Left cardiac atrium (tissue), 4 donors: ENCODE data around the gene SCML2. TPM values are rescaled to one million over a fixed set of nuclear protein-coding genes. Genes with fewer than 3 reads are reported as not detected.
A peak's percentile ranks its signal among the peaks of the same experiment; 100 is the strongest.
"Not testable (repeated sequence)": the region's sequence is repeated elsewhere in the genome, so short reads cannot be mapped to it uniquely, and the experiment has no call there.

Experiments
- ATAC-seq, 2 donors: fragments of 200-7000 bp; cut with Tn5 transposase; one replicate each; pipeline ENCODE4 v1.9.1; 2020; ENCODE audit warnings: mild to moderate bottlenecking in 2 of 2, moderate library complexity in 2 of 2
- DNase-seq: peaks from one replicate; pipeline ENCODE4 v3.0.0-alpha.2; 2020
- intact Hi-C, 2 donors: fragments of 100-400 bp; cut with DNase I; formaldehyde crosslinking; loops; one replicate each; pipeline versions ENCODE4 v1.14.1 to v1.15.1; 2022 to 2023
- long read RNA-seq: library from polyadenylated mRNA; unstranded; transcript quantifications from one replicate; pipeline ENCODE4 v2.0.0, GENCODE V29; 2021
- total RNA-seq, 2 donors: library from RNA; stranded (reverse); fragmentation: NEBNext Ultra II Directional; extraction: Animal tissue kit (Norgen Biotek cat#: 25700); gene quantifications; one replicate each; pipeline ENCODE4 v1.2.1, GENCODE V29; 2021
- donor health status: DM: no; HTN: yes; CAD: no.
- donor health status: DM: no; HTN: yes; CAD: no; lungs with severe emphysema.
- donor health status: DM: yes; HTN: yes; CAD: no.
- donor health status: Dilated cardiomyopathy.

Gene SCML2
- total RNA-seq, result 1 to 10 TPM; 1.5 to 1.8 TPM
- long read RNA-seq, partial matches to known transcripts, result 0 of 1 reads
- long read RNA-seq, other reads (novel, unspliced or antisense), result 1 of 1 reads

DNA sequence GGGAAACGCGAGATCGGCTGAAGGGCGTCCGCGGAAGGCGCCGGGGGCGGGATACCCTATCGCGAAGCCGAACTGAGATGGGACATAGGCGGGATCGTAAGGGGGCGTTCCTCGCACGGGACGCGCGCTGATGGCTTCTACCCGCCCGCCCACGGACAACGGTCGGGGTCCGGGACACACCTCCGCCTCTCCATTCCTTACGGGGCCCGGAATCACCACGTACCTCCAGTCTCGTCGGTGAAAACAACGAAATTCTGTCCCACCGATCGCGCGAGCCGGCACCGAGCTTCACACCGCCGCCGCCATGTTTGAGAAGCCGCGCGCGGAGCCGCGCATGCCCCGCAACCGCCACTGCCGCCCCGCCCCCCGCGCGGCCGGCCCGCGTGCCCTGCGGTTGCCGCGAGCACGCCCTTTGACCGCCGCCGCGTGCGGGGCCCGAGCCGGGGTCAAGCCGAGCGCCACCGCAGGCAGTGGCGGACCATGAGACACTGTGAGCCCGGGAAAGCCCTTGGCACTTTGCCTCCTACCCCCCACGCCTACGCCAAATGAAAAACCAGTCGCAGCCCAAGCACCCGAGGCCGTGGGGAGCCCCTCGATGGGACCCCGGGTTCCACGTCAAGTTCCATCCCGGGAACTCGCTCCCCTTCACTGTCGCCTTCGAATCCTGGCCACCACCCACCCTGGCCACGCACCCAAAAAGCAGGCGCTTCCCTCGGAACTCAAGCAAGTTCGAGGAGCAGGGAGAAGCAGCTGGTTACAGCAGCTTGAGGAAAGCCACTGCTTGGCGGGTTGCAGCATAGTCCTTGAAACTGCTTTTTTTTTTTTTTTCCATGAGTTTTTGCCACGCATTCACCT lies at the start of gene SCML2:
Gene SCML2 (minus strand): TSS at position 320 of the 855 bp plus-strand sequence. CDS start 20,617 bp downstream, outside the sequence.
- DNase-seq (peak; percentile 36), ATAC-seq (peak; percentile 88 to 92)
- intact Hi-C loops, result no loop called here

DNA sequence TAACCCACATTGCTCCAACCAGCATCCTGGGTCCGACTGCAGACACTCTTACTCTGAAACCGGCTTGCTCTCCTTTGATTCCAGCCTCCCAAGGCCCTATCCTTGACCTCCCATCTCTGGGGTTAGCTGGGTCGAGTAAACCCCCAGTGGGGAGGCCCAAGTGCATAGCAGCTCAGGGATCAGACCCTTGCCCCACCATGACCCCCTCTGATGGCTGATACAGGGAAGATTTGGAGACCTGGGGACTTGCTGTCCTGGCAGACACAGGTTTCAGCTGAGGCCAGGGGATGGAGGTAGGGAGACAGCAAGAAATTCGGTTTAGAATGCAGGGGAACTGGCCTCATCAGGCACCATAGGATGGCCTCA lies 47.3 kb upstream of the SCML2 start:
- no peak for DNase-seq
- no peak for ATAC-seq
- intact Hi-C loops, result loop anchor here in 1 of 2 donors (10.0 kb wide), 1 partner anchor 503 kb away; no protein-coding TSS in a partner anchor

DNA sequence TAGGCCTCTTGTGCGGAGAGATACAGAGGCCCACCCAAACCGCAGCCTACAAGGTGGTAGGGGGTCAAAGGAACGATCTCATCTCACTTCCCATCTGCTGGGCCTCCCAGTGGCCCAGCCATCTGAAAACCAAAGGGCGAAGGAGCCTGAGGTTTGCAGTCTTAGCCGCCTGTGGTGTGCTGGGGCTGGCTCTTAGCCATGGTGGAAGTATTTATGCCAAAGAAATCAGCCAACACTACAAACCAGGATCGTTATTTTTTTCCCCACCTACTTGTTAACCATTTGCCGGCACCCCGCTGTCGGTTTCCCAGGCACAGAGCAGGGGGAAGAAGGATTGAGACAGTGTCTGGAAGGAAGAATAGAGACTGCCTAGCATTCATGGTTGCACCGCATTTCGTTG lies 40.0 kb upstream of the SCML2 start:
- intact Hi-C loops, result loop anchor here in 1 of 2 donors (5.0 kb wide), 1 partner anchor 938 kb away; no protein-coding TSS in a partner anchor
- DNase-seq (no peak), ATAC-seq (no peak)

DNA sequence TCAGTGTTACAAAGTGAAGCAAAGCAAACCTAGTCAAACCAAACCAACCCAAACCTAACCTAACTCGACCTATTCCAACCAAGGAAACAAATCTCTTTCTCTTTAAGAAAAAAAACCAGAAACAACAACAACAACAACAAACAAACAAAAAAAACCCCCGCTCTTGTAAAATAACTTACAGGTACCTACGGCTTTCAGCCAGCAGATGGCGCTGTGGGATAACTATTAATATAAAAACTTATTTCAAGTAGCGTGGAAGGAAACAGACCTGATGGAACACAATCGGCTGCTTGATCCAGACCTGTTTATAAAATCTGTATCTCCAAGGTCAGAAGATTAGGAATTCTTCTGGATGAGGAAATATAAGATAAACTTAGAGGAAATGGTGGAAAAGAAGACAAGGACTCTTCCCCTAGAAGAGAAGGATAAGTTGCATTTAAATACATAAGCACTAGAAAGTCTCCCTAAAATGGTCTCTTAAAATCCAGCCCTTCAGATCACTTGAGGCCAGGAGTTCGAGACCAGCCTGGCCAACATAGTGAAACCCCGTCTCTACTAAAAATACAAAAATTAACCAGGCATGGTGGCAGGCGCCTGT lies 36.6 kb upstream of the SCML2 start:
- DNase-seq (peak; percentile 61), ATAC-seq (no peak)
- intact Hi-C loops, result loop anchor here in 1 of 2 donors (5.0 kb wide), 1 partner anchor 941 kb away; no protein-coding TSS in a partner anchor

DNA sequence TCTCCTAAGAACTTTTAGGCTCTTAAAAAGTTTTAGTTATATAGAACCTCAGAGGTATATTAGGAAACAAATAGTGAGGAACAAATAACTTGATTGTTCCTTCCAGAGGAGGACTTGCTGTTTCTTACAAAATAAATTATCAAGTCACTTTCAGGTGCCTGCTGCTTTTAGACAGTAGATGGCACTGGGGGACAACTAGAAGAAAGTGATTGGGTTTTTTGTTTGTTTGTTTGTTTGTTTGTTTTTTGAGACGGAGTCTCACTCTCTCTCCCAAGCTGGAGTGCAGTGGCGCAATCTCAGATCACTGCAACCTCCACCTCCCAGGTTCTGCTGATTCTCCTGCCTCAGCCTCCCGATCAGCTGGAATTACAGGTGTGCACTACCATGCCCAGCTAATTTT lies 35.5 kb upstream of the SCML2 start:
- no peak for DNase-seq
- ATAC-seq, result no peak
- intact Hi-C loops, result loop anchor here (5.0 to 10.0 kb wide), 2 partner anchors 942 to 945 kb away; no protein-coding TSS in a partner anchor

DNA sequence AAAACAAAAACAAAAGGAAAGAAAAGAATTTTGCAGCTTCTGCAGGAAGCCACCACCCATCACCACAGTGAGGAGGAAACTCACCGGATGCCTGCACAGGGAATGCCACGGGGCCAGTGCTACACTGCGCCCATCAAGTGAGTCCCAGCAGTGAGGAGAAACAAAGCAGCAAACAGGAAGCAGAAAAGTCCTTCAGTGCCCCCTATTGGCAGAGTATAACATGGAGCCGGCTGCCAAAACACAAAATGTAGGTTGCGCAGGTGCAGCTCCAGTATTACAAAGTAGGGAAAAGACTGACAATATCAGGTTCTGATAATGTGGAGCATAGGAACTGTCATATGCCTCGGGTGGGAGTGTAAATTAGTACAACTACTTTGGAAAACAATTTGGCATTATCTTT lies 23.3 kb upstream of the SCML2 start:
- intact Hi-C loops, result no loop called here
- no peak for ATAC-seq
- DNase-seq, result no peak

DNA sequence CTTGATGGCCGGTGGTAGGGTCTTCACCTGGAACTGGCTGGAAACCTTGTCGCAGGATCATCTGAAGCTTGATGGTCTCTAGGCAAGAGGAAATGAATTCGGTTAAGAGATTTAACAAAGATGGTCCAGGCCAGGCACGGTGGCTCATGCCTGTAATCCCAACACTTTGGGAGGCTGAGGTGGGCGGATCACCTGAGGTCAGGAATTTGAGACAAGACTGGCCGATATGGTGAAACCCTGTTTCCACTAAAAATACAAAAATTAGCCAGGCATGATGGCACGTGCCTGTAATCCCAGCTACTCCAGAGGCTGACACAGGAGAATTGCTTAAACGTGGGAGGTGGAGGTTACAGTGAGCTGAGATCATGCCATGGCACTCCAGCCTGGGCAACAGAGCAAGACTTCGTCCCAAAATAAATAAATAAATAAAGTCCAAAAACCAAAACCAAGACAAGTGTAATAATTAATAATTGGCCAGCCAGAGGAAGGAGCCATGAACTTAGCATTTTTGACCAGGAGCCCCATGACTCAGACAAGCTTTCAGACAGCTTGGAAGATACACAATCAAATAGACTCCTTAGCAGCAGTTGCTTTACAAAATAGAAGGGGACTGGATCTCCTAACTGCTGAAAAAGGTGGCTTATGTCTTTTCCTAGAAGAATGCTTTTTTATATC lies 20.8 kb upstream of the SCML2 start:
- DNase-seq, ATAC-seq, intact Hi-C loops: not testable (repeated sequence)

DNA sequence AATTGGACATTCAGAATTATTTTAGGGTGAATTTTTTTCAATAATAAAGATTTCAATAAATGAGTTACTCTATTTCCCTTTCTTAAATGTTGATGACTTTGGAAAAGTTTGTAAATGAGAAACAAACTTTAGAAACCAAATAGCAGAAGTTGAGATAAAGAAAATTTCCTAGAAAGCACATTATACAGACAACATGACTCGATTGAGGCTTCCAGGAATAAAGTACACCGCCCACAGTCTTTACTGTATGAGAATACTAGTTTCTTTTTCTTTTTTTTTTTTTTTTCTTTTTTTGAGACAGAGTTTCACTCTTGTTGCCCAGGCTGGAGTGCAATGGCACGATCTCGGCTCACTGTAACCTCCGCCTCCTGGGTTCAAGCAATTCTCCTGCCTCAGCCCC lies 14.6 kb upstream of the SCML2 start:
- DNase-seq, intact Hi-C loops, ATAC-seq: not testable (repeated sequence)

DNA sequence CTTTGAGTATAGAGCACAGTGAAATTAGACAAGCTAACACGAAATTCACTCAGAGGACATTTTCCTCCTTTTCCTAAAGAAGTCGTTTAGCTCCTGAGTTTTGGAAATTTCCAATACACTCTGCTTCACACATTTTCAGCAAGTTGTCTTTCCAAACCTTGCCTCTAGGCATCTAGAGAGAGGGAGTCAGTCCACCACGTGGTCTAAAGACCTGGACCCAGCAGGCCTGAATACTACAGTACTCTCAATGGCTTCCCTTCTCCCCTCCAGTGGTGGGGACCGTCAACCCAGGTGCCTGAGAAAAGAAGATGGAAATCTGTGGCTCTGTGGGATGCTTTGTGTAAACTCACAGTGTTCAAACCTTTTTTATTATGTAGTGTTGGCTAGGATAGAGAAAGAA lies 13.9 kb upstream of the SCML2 start:
- ATAC-seq (no peak), DNase-seq (no peak)
- intact Hi-C loops, result no loop called here

DNA sequence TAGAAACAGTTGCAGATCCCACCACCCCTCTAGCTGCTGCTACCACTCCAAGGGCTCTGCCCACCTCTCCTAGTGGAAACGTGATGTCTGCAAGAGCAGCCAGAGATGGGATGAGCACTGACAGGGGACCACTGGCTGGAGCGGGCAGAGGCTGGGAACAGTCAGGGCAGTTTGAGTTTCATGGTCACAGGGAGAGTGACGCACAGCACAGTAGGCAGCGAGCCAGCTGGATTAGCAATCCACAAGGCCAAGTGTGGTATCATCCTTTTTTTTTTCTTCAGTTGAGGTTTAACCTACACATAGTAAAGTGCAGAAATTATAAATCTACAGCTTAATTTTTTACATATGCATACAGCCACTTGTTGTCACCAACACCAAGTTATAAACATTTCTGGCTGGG lies 6.4 kb upstream of the SCML2 start:
- ATAC-seq, result peak in 1 of 2 donors; percentile 59
- DNase-seq, result no peak
- intact Hi-C loops, result no loop called here

DNA sequence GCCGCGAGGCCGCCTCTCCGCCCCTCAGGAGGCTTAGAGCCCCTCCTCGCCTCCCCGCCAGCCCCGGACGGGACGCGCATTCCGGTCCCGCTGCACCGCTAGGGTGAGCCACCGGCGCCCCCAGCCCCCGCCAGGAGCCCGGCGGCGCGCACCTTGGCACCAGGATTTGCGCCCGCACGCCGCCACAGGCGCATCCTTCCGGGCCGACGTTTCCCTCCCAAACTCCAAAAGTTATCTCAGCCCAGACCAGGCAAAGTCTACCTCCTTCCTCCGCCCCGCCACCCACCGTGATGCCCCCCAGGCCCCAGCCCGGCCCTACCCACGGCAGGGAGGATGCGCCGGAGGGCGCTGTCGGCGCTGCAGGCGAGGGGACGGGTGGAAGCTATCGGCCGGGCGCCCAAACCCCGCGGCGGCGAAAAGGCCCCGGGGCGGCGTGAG lies 538 bp downstream of the SCML2 start:
- ATAC-seq, result peak; percentile 56 to 65
- intact Hi-C loops, result no loop called here
- no peak for DNase-seq

DNA sequence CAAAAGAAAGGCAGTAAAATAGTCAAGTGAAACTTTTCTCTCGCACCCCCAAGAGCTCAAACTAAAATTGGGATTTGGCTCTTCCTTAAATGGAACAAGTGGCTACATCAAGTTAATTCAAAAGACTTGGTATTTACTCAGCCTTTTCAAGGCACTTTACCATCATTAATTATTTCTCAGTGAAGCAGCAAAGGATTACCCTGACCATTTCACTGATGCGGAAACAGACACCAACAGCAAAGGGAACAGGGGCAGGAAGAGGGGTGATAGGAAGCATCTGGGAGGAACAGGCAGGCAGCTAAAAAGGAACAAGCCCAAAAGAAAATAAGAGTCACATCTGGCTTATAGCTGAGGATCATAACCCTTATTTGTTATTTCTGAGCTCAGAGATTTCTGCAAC lies 2.7 kb downstream of the SCML2 start:
- intact Hi-C loops, result no loop called here
- ATAC-seq (no peak), DNase-seq (no peak)

DNA sequence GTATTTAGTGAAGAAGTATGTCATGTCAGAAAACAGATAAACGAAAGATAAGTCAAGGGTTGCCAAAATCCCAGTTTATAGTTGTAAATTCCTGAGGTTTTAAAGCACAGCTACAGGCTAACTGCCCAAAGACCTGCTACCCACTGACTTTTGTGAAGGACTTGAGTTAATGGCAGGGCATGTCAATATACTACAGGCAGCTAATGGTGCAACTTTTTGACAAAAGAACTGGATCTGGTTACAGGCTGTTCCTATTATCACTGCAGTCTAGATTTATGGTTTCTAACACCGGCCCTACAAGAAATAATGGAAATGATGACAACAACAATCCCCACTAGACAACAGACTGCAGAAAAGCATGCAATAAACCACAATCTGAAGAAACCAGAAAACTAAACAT lies 6.4 kb downstream of the SCML2 start:
- no peak for DNase-seq
- intact Hi-C loops, result no loop called here
- no peak for ATAC-seq

DNA sequence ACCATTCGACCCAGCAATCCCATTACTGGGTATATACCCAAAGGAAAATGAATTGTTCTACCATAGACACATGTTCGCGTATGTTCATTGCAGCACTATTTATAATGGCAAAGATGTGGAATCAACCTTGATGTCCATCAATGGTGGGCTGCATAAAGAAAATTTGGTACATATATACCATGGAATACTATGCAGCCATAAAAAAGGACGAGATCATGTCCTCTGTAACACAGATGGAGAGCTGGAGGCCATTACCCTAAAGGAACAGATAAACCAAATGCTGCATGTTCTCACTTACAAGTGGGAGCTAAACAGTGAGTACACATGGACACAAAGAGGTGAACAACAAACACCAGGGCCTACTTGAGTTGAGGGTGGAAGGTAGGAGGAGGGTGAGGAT lies 45.1 kb downstream of the SCML2 start:
- ATAC-seq, result no peak

DNA sequence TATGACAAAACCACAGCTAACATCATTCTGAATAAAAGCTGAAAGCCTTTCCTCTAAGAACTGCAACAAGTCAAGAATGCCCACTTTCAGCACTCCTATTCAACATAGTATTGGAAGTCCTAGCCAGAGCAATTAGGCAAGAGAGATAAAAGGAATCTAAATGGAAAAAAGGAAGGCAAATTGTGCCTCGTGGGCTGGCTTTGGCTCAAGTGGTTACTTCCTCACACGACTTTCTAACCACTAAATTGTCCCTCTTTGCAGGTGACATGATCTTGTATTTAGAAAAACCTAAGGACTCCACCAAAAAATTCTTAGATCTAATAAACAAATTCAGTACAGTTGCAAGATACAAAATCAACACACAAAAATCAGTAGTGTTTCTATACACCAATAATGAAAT lies 57.2 kb downstream of the SCML2 start:
- DNase-seq, result no peak
- intact Hi-C loops, result no loop called here
- no peak for ATAC-seq

More for the DNA sequence above, 45.1 kb downstream of the SCML2 start:
- intact Hi-C loops, result no loop called here
- DNase-seq, result no peak

DNA sequence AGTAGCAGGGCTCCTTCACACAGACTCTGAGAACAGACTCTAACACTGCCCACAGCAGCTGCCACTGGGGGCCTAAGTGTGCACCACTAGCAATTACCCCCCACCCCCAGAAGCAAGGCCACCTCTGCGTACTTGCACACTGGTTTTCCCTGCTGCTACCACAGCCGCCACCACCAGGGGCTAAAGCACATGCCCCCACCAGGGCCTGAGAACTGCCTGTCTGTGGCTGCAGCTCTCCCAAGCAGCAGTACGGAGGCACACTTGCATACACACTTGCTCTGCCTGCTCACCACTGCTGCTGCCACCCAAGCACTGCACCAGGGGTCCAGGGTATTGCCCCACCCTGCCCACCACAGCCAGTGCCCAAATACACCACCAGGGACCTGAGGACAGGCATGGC lies 59.6 kb downstream of the SCML2 start:
- ATAC-seq (no peak), DNase-seq (no peak)
- intact Hi-C loops, result no loop called here

DNA sequence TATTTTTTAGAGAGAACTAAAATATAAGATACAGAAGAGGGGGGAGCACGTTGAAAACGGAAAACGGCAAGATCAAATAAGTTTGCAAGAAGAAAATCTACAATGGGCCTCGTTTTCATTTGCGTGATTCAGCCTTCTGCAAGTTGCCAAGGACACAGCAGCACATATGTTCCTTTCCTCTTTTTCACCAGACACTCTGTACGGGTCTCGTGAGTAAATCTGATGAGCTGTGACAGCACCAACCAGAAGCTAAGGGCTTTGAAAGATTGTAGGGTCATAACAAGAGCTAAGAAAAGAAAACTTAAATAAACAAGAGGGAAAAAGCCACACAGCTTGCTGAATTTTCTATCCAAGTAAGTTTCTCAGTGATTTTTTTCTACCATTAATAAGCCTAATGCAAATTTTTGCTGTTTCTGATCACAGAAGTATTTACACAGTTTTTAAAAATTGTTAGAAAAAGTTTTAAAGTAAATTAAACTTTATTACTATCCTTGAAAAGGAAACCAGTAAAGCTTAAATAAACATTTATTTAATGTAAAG lies 63.4 kb downstream of the SCML2 start:
- no peak for DNase-seq
- intact Hi-C loops, result no loop called here

DNA sequence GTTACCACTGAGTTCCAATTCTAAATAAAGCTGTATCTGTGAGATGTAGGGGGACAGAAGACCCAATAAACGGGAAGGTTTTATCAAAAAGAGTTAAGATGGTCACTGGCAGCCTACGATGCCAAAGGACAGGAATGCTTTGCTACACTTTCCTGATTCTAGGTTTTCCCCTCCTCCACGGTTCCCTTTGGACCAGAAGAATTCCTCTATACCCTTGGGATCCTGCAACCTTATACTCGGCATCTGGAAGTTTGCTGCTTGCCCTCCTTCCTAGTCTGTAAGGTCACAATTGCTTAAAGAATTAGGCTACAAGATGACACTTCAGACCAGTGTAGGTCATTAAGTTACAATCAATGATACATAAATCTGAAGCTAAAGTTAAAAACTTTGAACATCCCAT lies 64.3 kb downstream of the SCML2 start:
- intact Hi-C loops, result no loop called here
- ATAC-seq (no peak), DNase-seq (no peak)

More for the DNA sequence above, 63.4 kb downstream of the SCML2 start:
- ATAC-seq, result no peak

DNA sequence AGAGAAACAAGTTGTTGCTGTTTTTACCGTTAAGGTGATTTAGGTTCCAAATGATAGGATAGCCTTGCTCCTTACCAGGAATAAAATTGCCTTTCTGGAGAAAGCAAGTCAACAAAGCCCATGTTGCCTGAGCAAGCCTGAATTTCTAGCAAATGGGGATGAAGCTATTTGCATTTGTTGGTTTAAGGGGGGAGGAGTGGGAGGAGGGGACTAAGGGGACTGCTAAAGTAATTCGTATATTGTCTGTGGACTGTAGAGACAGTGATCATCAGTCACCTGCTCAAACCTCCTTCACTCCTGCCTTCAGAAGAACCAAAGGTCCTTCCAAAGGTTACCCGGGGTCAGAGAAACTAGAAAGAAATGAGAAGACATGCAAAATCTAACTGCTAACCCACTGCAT lies 65.8 kb downstream of the SCML2 start:
- DNase-seq, result no peak
- intact Hi-C loops, result no loop called here
- no peak for ATAC-seq
